HG02970 (cell line): ENCODE measurements around the gene LAMB3.

Source experiments
- ATAC-seq: cut with Tn5 transposase; IDR thresholded peaks from one replicate; pipeline ENCODE4 v1.9.1; 2021; ENCODE audit warnings: mild to moderate bottlenecking, moderate library complexity, moderate number of reproducible peaks; ENCODE audit not compliant: unreplicated experiment, low FRiP score

The LAMB3 gene

GRCh38 chr1:209569455-209570207, 82.6 kb downstream of the LAMB3 start:
- ATAC-seq: no peak

GRCh38 chr1:209567698-209568175, 84.5 kb downstream of the LAMB3 start:
- no peak for ATAC-seq

- peak; percentile 69 for ATAC-seq
Measured at GRCh38 chr1:209565759-209566678, 86.2 kb downstream of the LAMB3 start.
